A549 (cell line): ENCODE measurements around the gene TULP1. TPM values are rescaled to one million over a fixed set of nuclear protein-coding genes. Genes with fewer than 3 reads are reported as not detected.

Source experiments
- ATAC-seq, 2 experiments: fragments of 200-7000 bp in 1 of 2; fragments of >200 bp in 1 of 2; cut with Nextera tagmentation in 1 of 2; cut with Tn5 transposase in 1 of 2; 3 replicates each; pipeline versions ENCODE4 v1.8.0 to v1.9.1; 2018 to 2020; ENCODE audit warnings: mild to moderate bottlenecking in 1 of 2, moderate library complexity in 1 of 2
- CTCF ChIA-PET: fragments of 300-600 bp; sonication (Branson Sonifier 250); formaldehyde crosslinking; extraction: SDS; loops from one replicate; lab custom pipeline; 2021; ENCODE audit warnings: antibody characterized with exemption, inconsistent platforms; lab: Yijun Ruan, JAX
- POLR2A ChIA-PET: fragments of 350-600 bp; formaldehyde crosslinking; extraction: SDS; loops from one replicate; lab custom pipeline; 2021; ENCODE audit warnings: antibody characterized with exemption, inconsistent platforms; lab: Yijun Ruan, JAX
- DNase-seq, 2 experiments: peaks; one replicate each; pipeline versions ENCODE4 v3.0.0 to v3.0.0-alpha.2; 2011 to 2016; ENCODE audit warnings: low read depth in 1 of 2, low spot score in 1 of 2
- FAIRE-seq: peaks from 2 replicates; lab custom pipeline; 2011; peaks lifted over from hg19 to GRCh38; lab: Jason Lieb, UNC
- H3K27ac ChIP-seq, 2 experiments: fragments of >200 bp; sonication (Bioruptor Twin); formaldehyde crosslinking; 3 replicates each; pipeline ENCODE4 v1.5.1; 2016 to 2017
- H3K4me1 ChIP-seq: fragments of >200 bp; sonication (Bioruptor Twin); formaldehyde crosslinking; 3 replicates; pipeline ENCODE4 v1.6.1; 2016
- H3K4me2 ChIP-seq: fragments of >200 bp; sonication (Bioruptor Twin); formaldehyde crosslinking; 3 replicates; pipeline ENCODE4 v1.6.1; 2016
- H3K4me3 ChIP-seq: fragments of >200 bp; sonication (Bioruptor Twin); formaldehyde crosslinking; 3 replicates; pipeline ENCODE4 v1.5.1; 2016
- H3K9me3 ChIP-seq: fragments of >200 bp; sonication (Bioruptor Twin); formaldehyde crosslinking; 3 replicates; pipeline ENCODE4 v1.6.1; 2016
- BHLHE40 ChIP-seq: IDR thresholded peaks from 2 replicates; pipeline ENCODE4 v1.6.1; 2012; ENCODE audit warnings: low read depth, low read length, inconsistent platforms
- CEBPB ChIP-seq, 2 experiments: fragments of >200 bp in 1 of 2; sonication (Bioruptor Twin) in 1 of 2; formaldehyde crosslinking in 1 of 2; IDR thresholded peaks; 2 replicates each; pipeline ENCODE4 v1.6.1; 2012 to 2016
- CHD2 ChIP-seq: fragments of 150-350 bp; IDR thresholded peaks from 2 replicates; pipeline ENCODE4 v1.6.1; 2014; ENCODE audit warnings: low read length; ENCODE audit not compliant: partially characterized antibody
- E2F6 ChIP-seq: IDR thresholded peaks from 2 replicates; pipeline ENCODE4 v1.6.1; 2012; ENCODE audit warnings: low read depth, borderline replicate concordance
- EHMT2 ChIP-seq: fragments of 200-600 bp; sonication (generic); IDR thresholded peaks from 2 replicates; pipeline ENCODE4 v1.6.1; 2016; ENCODE audit warnings: antibody characterized with exemption, low read depth, mild to moderate bottlenecking, moderate library complexity
- ELK1 ChIP-seq: fragments of 150-350 bp; IDR thresholded peaks from 2 replicates; pipeline ENCODE4 v1.6.1; 2014; ENCODE audit warnings: low read depth, mild to moderate bottlenecking, low read length
- HDAC2 ChIP-seq: fragments of 200-600 bp; sonication (generic); IDR thresholded peaks from 2 replicates; pipeline ENCODE4 v1.6.1; 2016
- HOXB13 ChIP-seq: fragments of 250-450 bp; sonication (Bioruptor Pico); IDR thresholded peaks from 2 replicates; pipeline ENCODE4 v1.5.0; 2020; ENCODE audit warnings: low read depth, mild to moderate bottlenecking, moderate library complexity
- JUN ChIP-seq, 2 experiments: fragments of >200 bp; sonication (Bioruptor Twin); formaldehyde crosslinking; IDR thresholded peaks; 2 replicates in 1 of 2; 3 replicates in 1 of 2; pipeline ENCODE4 v1.6.1; 2016 to 2017
- MYC ChIP-seq: IDR thresholded peaks from 2 replicates; pipeline ENCODE4 v1.6.1; 2012; ENCODE audit warnings: mild to moderate bottlenecking, inconsistent platforms, low read length, improper control_type of control experiment, borderline replicate concordance
- NFE2L2 ChIP-seq: fragments of 150-350 bp; conservative IDR thresholded peaks from 2 replicates; pipeline ENCODE4 v1.6.1; 2014; ENCODE audit warnings: low read length
- NR3C1 ChIP-seq: fragments of >200 bp; sonication (Bioruptor Twin); formaldehyde crosslinking; IDR thresholded peaks from 3 replicates; pipeline ENCODE4 v1.6.1; 2017
- PHF8 ChIP-seq: fragments of 200-600 bp; sonication (generic); IDR thresholded peaks from 2 replicates; pipeline ENCODE4 v1.6.1; 2016; ENCODE audit warnings: low read depth, mild to moderate bottlenecking, antibody characterized with exemption, moderate library complexity, borderline replicate concordance
- RFX5 ChIP-seq: fragments of 450-650 bp; IDR thresholded peaks from 2 replicates; pipeline ENCODE4 v1.7.1; 2014; ENCODE audit warnings: antibody characterized with exemption, mild to moderate bottlenecking, moderate library complexity
- RNF2 ChIP-seq: fragments of 200-600 bp; sonication (generic); IDR thresholded peaks from 2 replicates; pipeline ENCODE4 v1.6.1; 2016; ENCODE audit warnings: low read depth, mild to moderate bottlenecking, antibody characterized with exemption, moderate library complexity, borderline replicate concordance
- SREBF2 ChIP-seq: fragments of 450-650 bp; IDR thresholded peaks from 2 replicates; pipeline ENCODE4 v1.6.1; 2014; ENCODE audit warnings: mild to moderate bottlenecking, moderate library complexity
- TFCP2L1 ChIP-seq: fragments of 250-450 bp; sonication (Bioruptor Pico); IDR thresholded peaks from 2 replicates; pipeline ENCODE4 v1.5.0; 2021; ENCODE audit warnings: mild to moderate bottlenecking
- ZC3H11A ChIP-seq: fragments of 450-650 bp; IDR thresholded peaks from 2 replicates; pipeline ENCODE4 v1.6.1; 2014; ENCODE audit warnings: antibody characterized with exemption, mild to moderate bottlenecking
- ZFP36 ChIP-seq: fragments of 450-650 bp; IDR thresholded peaks from 2 replicates; pipeline ENCODE4 v1.6.1; 2014; ENCODE audit warnings: borderline replicate concordance; ENCODE audit not compliant: partially characterized antibody
- ZNF302 ChIP-seq: fragments of 250-450 bp; sonication (Bioruptor Pico); IDR thresholded peaks from 2 replicates; pipeline ENCODE4 v1.9.0; 2021; ENCODE audit warnings: inconsistent platforms, mild to moderate bottlenecking, moderate library complexity
- ZSCAN20 ChIP-seq: fragments of 250-450 bp; sonication (Bioruptor Pico); IDR thresholded peaks from 2 replicates; pipeline ENCODE4 v1.8.0; 2022; ENCODE audit warnings: mild to moderate bottlenecking, moderate library complexity
- WGBS: methylation state at CpG from one replicate; pipeline ENCODE4 v1.1.6; 2017; ENCODE audit errors: missing lambda C conversion rate; 5-methylcytosine and 5-hydroxymethylcytosine counted together
- polyA plus RNA-seq, 4 experiments: library from polyadenylated mRNA; depleted of rRNA in 3 of 4; stranded (reverse); fragments of >200 nt; fragmentation: RNase III in 1 of 4; extraction: RNeasy Plus Mini Kit Qiagen cat#74134 plus additional on column Dnase treatment in 1 of 4; gene quantifications; 2 replicates in 3 of 4; 3 replicates in 1 of 4; pipeline ENCODE4 v1.2.3, GENCODE V29; 2011 to 2017
- TF ChIP-seq, protein P1 (sequence below): IDR thresholded peaks from 2 replicates; pipeline ENCODE4 v1.6.1; 2012
- TF ChIP-seq, protein P2 (sequence below): fragments of 450-650 bp; IDR thresholded peaks from 2 replicates; pipeline ENCODE4 v1.6.1; 2014; ENCODE audit warnings: antibody characterized with exemption
- TF ChIP-seq, protein P3 (sequence below): fragments of >200 bp; sonication (Bioruptor Twin); formaldehyde crosslinking; IDR thresholded peaks from 2 replicates; pipeline ENCODE4 v1.6.1; 2016

Gene TULP1
- polyA plus RNA-seq, 2 of the 4 experiments (the other 2 are of a cell fraction), result not detected

DNA sequence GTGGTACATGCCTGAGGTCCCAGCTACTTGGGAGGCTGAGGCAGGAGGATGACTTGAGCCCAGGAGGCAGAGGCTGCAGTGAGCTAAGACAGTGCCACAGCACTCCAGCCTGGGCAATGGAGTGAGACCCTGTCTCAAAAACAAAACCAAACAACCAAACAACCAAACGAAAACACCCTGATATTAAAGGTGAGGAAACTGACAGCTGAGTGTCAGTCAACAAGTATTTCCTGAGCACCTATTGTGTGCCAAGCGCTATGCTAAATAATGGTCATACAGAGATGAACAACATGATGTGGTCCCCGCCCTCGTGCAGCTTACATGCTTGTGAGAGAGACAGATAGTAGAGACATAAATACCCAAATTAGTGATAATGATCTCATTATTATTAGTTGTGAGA lies 1.9 kb upstream of the TULP1 start:
- DNase-seq (no peak), FAIRE-seq (no peak), ATAC-seq (no peak)
- no peak overlapping the region for H3K27ac ChIP-seq
- TF ChIP-seq SREBF2 (no peak), MYC (no peak), EHMT2 (no peak), ELK1 (no peak), E2F6 (no peak), TFCP2L1 (CRISPR knock-in tag) (no peak), CEBPB (IDR thresholded peaks at IDR 0.05) (no peak), NR3C1 (no peak), HOXB13 (CRISPR knock-in tag) (no peak), ZFP36 (no peak), RFX5 (no peak)
- CTCF ChIA-PET, result interaction anchor here (1.4 kb wide), 1 partner anchor 9 kb away, joined by 5 read pairs; no protein-coding TSS in a partner anchor
- H3K9me3 ChIP-seq, result no peaks in the 10 kb centered on the region
- H3K4me2 ChIP-seq, result no peak overlapping the region
- no peak overlapping the region for H3K4me3 ChIP-seq
- H3K4me1 ChIP-seq, result no peaks in the 10 kb centered on the region
- POLR2A ChIA-PET, result no interaction called here
- 45% methylated on average over 4 of the region's 4 CpGs for WGBS

- Histone ChIP-seq H3K4me3 (no peak overlapping the region), H3K4me1 (no peaks in the 10 kb centered on the region), H3K4me2 (no peak overlapping the region), H3K27ac (no peak overlapping the region), H3K9me3 (no peaks in the 10 kb centered on the region)
- TF ChIP-seq ELK1 (no peak), ZC3H11A (no peak), BHLHE40 (no peak), NFE2L2 (no peak), PHF8 (no peak), CHD2 (no peak), ZNF302 (CRISPR knock-in tag) (no peak), HDAC2 (no peak), RNF2 (no peak), ZSCAN20 (CRISPR knock-in tag) (no peak), HOXB13 (CRISPR knock-in tag) (no peak), JUN (IDR thresholded peaks at IDR 0.05) (no peak)
- TF ChIP-seq, protein P1, sequence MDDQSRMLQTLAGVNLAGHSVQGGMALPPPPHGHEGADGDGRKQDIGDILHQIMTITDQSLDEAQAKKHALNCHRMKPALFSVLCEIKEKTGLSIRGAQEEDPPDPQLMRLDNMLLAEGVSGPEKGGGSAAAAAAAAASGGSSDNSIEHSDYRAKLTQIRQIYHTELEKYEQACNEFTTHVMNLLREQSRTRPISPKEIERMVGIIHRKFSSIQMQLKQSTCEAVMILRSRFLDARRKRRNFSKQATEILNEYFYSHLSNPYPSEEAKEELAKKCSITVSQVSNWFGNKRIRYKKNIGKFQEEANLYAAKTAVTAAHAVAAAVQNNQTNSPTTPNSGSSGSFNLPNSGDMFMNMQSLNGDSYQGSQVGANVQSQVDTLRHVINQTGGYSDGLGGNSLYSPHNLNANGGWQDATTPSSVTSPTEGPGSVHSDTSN, result no peak
- TF ChIP-seq, protein P2, sequence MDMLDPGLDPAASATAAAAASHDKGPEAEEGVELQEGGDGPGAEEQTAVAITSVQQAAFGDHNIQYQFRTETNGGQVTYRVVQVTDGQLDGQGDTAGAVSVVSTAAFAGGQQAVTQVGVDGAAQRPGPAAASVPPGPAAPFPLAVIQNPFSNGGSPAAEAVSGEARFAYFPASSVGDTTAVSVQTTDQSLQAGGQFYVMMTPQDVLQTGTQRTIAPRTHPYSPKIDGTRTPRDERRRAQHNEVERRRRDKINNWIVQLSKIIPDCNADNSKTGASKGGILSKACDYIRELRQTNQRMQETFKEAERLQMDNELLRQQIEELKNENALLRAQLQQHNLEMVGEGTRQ, result no peak
- TF ChIP-seq, protein P3, sequence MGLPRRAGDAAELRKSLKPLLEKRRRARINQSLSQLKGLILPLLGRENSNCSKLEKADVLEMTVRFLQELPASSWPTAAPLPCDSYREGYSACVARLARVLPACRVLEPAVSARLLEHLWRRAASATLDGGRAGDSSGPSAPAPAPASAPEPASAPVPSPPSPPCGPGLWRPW, result no peak
- WGBS, result 0% methylated on average over 1 of the region's 26 CpGs
- FAIRE-seq (no peak), DNase-seq (no peak), ATAC-seq (no peak)
- ChIA-PET CTCF (interaction anchor here (0.5 to 1.1 kb wide), 2 partner anchors 10 to 135 kb away, joined by 3 read pairs; no protein-coding TSS in a partner anchor), POLR2A (no interaction called here)
Observed at GRCh38 chr6:35512006-35512405, 690 bp downstream of the TULP1 start.
